Stimulated activated CD4-positive, alpha-beta T cell treated with anti-CD3 and anti-CD28 coated beads, Interleukin-1b, Interleukin-23, amount 100 ng/mL, for 24 hours (primary cell): ENCODE data around the gene ACSL4.
"Not testable (repeated sequence)": the region's sequence is repeated elsewhere in the genome, so short reads cannot be mapped to it uniquely, and the experiment has no call there.

Experiments
- DNase-seq, 4 experiments: peaks; one replicate each; pipeline ENCODE4 v3.0.0-alpha.2; 2020; ENCODE audit warnings: low read depth in 4 of 4, low spot score in 1 of 4

ACSL4 gene

GRCh38 chrX:109672239-109672638 is 60.8 kb downstream of the ACSL4 start:
- DNase-seq = no peak

- DNase-seq = not testable (repeated sequence)
Measured at GRCh38 chrX:109671170-109671569, 61.9 kb downstream of the ACSL4 start.

- DNase-seq = no peak
Measured at GRCh38 chrX:109667986-109668385, 65.1 kb downstream of the ACSL4 start.

GRCh38 chrX:109660435-109661143 is 72.5 kb downstream of the ACSL4 start:
- no peak for DNase-seq

GRCh38 chrX:109658391-109658790 is 74.7 kb downstream of the ACSL4 start:
- DNase-seq = no peak

- DNase-seq = not testable (repeated sequence)
Measured at GRCh38 chrX:109657364-109657763, 75.7 kb downstream of the ACSL4 start.

- DNase-seq = no peak
Measured at GRCh38 chrX:109656774-109657173, 76.3 kb downstream of the ACSL4 start.

GRCh38 chrX:109655502-109656201 is 77.4 kb downstream of the ACSL4 start:
- no peak for DNase-seq

GRCh38 chrX:109654516-109655109 is 78.4 kb downstream of the ACSL4 start:
- DNase-seq = no peak

GRCh38 chrX:109644671-109645070 is 88.4 kb downstream of the ACSL4 start:
- not testable (repeated sequence) for DNase-seq

GRCh38 chrX:109643687-109644086 is 89.4 kb downstream of the ACSL4 start:
- no peak for DNase-seq

- no peak for DNase-seq
Measured at GRCh38 chrX:109638158-109638557, 94.9 kb downstream of the ACSL4 start.

- not testable (repeated sequence) for DNase-seq
Measured at GRCh38 chrX:109637477-109637876, 95.6 kb downstream of the ACSL4 start.

- DNase-seq = no peak
Measured at GRCh38 chrX:109635146-109635545, 97.9 kb downstream of the ACSL4 start.

GRCh38 chrX:109632906-109633504 is 100.1 kb downstream of the ACSL4 start:
- DNase-seq = no peak

- DNase-seq = no peak
Measured at GRCh38 chrX:109629310-109629709, 103.7 kb downstream of the ACSL4 start.

GRCh38 chrX:109626637-109627036 is 106.4 kb downstream of the ACSL4 start:
- DNase-seq = no peak

- no peak for DNase-seq
Measured at GRCh38 chrX:109624641-109625616, 108.1 kb downstream of the ACSL4 start, which contains the start of gene KCNE5. KCNE5 (minus strand) TSS chrX:109625172; CDS start chrX:109625020, 152 bp downstream.

GRCh38 chrX:109623997-109624396 is 109.1 kb downstream of the ACSL4 start:
- no peak for DNase-seq

GRCh38 chrX:109622270-109622669 is 110.8 kb downstream of the ACSL4 start:
- DNase-seq = no peak

- no peak for DNase-seq
Measured at GRCh38 chrX:109619771-109620170, 113.3 kb downstream of the ACSL4 start.
